Measurements from ENCODE around the gene NACA2.

The NACA2 gene

GRCh38 chr17:61619493-61619892 lies 28.5 kb upstream of the NACA2 start:
- TF ChIP-seq CTCF (conservative IDR thresholded peaks at IDR 0.05; ENCODE audit: low read depth, low read length) = no peak
- no peak for DNase-seq (ENCODE audit: low read depth)
- no peak overlapping the region for H3K4me3 ChIP-seq (ENCODE audit: low read length)

GRCh38 chr17:61618950-61619349 lies 27.9 kb upstream of the NACA2 start:
- DNase-seq (ENCODE audit: low read depth) = no peak
- no peak overlapping the region for H3K4me3 ChIP-seq (ENCODE audit: low read length)
- no peak for TF ChIP-seq CTCF (conservative IDR thresholded peaks at IDR 0.05; ENCODE audit: low read depth, low read length)

- H3K4me3 ChIP-seq (ENCODE audit: low read length) = no peak overlapping the region
- TF ChIP-seq CTCF (conservative IDR thresholded peaks at IDR 0.05; ENCODE audit: low read depth, low read length) = no peak
- no peak for DNase-seq (ENCODE audit: low read depth)
Observed at GRCh38 chr17:61617330-61617729, 26.3 kb upstream of the NACA2 start.

GRCh38 chr17:61616783-61617182 lies 25.8 kb upstream of the NACA2 start:
- DNase-seq (ENCODE audit: low read depth) = no peak
- H3K4me3 ChIP-seq (ENCODE audit: low read length) = no peak overlapping the region
- TF ChIP-seq CTCF (conservative IDR thresholded peaks at IDR 0.05; ENCODE audit: low read depth, low read length) = no peak

GRCh38 chr17:61614219-61614618 lies 23.2 kb upstream of the NACA2 start:
- no peak overlapping the region for H3K4me3 ChIP-seq (ENCODE audit: low read length)
- DNase-seq (ENCODE audit: low read depth) = no peak
- TF ChIP-seq CTCF (conservative IDR thresholded peaks at IDR 0.05; ENCODE audit: low read depth, low read length) = no peak

- DNase-seq (ENCODE audit: low read depth) = no peak
- no peak for TF ChIP-seq CTCF (conservative IDR thresholded peaks at IDR 0.05; ENCODE audit: low read depth, low read length)
- H3K4me3 ChIP-seq (ENCODE audit: low read length) = no peak overlapping the region
Observed at GRCh38 chr17:61611323-61611722, 20.3 kb upstream of the NACA2 start.

GRCh38 chr17:61605692-61606091 lies 14.7 kb upstream of the NACA2 start:
- TF ChIP-seq CTCF (conservative IDR thresholded peaks at IDR 0.05; ENCODE audit: low read depth, low read length) = no peak
- no peak for DNase-seq (ENCODE audit: low read depth)
- no peak overlapping the region for H3K4me3 ChIP-seq (ENCODE audit: low read length)

Measured in retinal pigment epithelial cell (primary cell).